ENCODE results near the gene ZBED1. TPM values are rescaled to one million over a fixed set of nuclear protein-coding genes. Genes with fewer than 3 reads are reported as not detected.

Gene ZBED1
- total RNA-seq, 2 donors from 2014 or later = 39.7 to 54.5 TPM

DNA sequence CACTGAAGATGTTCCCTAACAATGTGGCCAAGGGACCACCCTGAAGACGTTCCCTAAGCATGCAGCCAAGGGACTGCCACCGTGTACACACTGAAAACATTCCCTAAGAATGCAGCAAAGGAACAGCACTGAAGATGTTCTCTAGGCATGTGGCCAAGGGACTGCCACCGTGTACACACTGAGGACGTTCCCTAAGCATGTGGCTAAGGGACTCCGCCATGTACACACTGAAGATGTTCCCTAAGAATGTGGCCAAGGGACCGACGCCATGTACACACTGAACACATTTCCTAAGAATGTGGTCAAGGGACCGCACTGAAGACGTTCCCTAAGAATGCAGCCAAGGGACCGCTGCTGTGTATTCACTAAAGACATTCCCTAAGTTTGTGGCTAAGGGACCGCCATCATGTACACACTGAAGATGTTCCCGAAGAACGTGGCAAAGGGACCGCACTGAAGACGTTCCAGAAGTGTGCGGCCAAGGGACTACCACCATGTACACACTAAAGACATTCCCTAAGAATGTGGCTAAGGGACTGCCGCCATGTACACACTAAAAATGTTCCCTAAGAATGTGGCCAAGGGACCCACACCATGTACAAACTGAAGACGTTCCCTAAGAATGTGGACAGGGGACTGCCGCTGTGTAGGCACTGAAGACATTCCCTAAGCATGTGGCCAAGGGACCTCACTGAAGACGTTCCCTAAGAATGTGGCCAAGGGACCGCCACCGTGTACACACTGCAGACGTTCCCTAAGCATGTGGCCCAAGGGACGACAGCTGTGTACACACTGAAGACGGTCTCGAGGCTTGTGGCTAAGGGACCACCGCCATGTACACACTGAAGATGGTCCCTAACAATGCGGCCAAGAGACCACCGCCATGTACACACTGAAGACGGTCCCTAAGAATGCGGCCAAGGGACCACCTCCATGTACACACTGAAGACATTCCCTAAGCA lies 54.8 kb downstream of the ZBED1 start:
- Histone ChIP-seq H3K4me1 (ENCODE audit: control insufficient read depth in 1 of 2, low read depth in 2 of 2) (no peaks in the 10 kb centered on the region), H3K27ac (no peak overlapping the region), H3K9me3 (no peaks in the 10 kb centered on the region), H3K27me3 (replicated peaks; ENCODE audit: insufficient read depth) (no peaks in the 10 kb centered on the region), H3K36me3 (peaks cover 4% of the 10 kb centered on the region), H3K4me3 (no peak overlapping the region)
- TF ChIP-seq, protein P1, sequence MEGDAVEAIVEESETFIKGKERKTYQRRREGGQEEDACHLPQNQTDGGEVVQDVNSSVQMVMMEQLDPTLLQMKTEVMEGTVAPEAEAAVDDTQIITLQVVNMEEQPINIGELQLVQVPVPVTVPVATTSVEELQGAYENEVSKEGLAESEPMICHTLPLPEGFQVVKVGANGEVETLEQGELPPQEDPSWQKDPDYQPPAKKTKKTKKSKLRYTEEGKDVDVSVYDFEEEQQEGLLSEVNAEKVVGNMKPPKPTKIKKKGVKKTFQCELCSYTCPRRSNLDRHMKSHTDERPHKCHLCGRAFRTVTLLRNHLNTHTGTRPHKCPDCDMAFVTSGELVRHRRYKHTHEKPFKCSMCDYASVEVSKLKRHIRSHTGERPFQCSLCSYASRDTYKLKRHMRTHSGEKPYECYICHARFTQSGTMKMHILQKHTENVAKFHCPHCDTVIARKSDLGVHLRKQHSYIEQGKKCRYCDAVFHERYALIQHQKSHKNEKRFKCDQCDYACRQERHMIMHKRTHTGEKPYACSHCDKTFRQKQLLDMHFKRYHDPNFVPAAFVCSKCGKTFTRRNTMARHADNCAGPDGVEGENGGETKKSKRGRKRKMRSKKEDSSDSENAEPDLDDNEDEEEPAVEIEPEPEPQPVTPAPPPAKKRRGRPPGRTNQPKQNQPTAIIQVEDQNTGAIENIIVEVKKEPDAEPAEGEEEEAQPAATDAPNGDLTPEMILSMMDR (IDR thresholded peaks at IDR 0.05) = no peak
- DNase-seq (ENCODE audit: low spot score) = no peak
- no peak for ATAC-seq (ENCODE audit: insufficient number of reproducible peaks, low FRiP score, low read depth)

DNA sequence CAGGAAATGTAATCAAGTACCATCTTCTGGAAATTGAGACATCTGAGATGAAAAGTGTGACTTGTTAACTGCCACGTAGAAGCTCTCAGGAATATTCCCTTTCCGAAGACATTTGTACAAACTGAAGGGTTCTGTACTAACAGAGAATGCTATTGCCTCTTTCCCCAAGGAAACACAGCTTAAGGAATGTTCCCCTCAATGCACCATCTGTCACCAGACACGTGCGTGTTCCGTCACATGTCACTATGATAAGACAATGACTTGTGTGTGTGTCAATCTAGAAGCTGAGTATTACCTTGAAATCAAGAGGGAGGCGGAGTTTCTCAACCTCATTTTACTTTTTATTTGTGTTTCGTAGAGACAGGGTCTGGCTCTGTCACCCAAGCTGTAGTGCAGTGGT lies 58.1 kb downstream of the ZBED1 start:
- TF ChIP-seq, protein P1 (IDR thresholded peaks at IDR 0.05) = no peak
- H3K9me3 ChIP-seq = no peaks in the 10 kb centered on the region
- H3K27ac ChIP-seq = no peak overlapping the region
- no peak overlapping the region for H3K4me3 ChIP-seq
- H3K4me1 ChIP-seq (ENCODE audit: control insufficient read depth in 1 of 2, low read depth in 2 of 2) = no peaks in the 10 kb centered on the region
- peaks cover 6% of the 10 kb centered on the region for H3K36me3 ChIP-seq
- no peak for ATAC-seq (ENCODE audit: insufficient number of reproducible peaks, low FRiP score, low read depth)
- no peaks in the 10 kb centered on the region for H3K27me3 ChIP-seq (replicated peaks; ENCODE audit: insufficient read depth)
- no peak for DNase-seq (ENCODE audit: low spot score)

DNA sequence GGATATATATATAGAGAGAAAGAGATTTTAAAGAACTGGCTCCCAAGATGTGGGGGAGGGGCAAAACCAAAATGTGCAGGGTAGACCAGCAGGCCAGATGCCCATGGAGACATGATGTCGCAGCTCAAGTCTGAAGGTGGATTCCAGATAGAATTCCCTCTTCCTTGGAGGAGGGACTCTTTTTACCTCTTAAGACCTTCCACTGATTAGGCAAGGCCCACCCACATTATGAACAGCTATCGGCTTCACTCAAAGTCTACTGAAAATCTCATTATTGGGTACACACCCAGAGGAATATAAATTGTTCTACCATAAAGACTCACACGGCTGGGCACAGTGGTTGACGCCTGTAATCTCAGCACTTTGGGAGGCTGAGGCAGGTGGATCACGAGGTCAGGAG lies 59.3 kb downstream of the ZBED1 start:
- H3K4me1 ChIP-seq (ENCODE audit: control insufficient read depth in 1 of 2, low read depth in 2 of 2) = no peaks in the 10 kb centered on the region
- H3K4me3 ChIP-seq = no peak overlapping the region
- H3K36me3 ChIP-seq = peaks cover 3% of the 10 kb centered on the region
- no peaks in the 10 kb centered on the region for H3K9me3 ChIP-seq
- no peaks in the 10 kb centered on the region for H3K27me3 ChIP-seq (replicated peaks; ENCODE audit: insufficient read depth)
- H3K27ac ChIP-seq = no peak overlapping the region
- TF ChIP-seq, protein P1 (IDR thresholded peaks at IDR 0.05) = no peak
- DNase-seq (ENCODE audit: low spot score) (no peak), ATAC-seq (ENCODE audit: insufficient number of reproducible peaks, low FRiP score, low read depth) (no peak)

DNA sequence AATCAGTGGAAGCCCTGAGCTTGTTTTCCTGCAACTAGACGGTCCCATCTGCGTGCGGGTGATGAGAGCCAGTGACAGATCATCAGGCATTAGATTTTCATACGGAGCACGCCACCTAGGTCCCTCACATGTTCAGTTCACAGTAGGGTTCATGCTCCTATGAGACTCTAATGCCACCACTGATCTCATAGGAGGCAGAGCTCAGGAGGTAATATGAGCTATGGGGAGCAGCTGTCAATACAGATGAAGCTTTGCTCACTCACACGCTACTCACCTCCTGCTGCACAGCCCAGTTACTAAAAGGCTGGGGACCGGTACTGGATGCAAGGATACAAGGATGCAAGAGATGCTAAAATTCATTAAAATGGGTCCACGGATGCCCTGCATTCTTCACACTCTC lies 61.2 kb downstream of the ZBED1 start:
- Histone ChIP-seq H3K27ac (no peak overlapping the region), H3K36me3 (peaks cover 3% of the 10 kb centered on the region), H3K9me3 (no peaks in the 10 kb centered on the region), H3K27me3 (replicated peaks; ENCODE audit: insufficient read depth) (no peaks in the 10 kb centered on the region), H3K4me1 (ENCODE audit: control insufficient read depth in 1 of 2, low read depth in 2 of 2) (no peaks in the 10 kb centered on the region), H3K4me3 (no peak overlapping the region)
- TF ChIP-seq, protein P1 (IDR thresholded peaks at IDR 0.05) = no peak
- ATAC-seq (ENCODE audit: insufficient number of reproducible peaks, low FRiP score, low read depth) (no peak), DNase-seq (ENCODE audit: low spot score) (no peak)

Other genes starting within 250 kb of the ZBED1 start
- 10 to 100 TPM; 14.9 to 16.8 TPM for gene DHRSX, start within 50 bp of the ZBED1 start, total RNA-seq
- gene CD99, start 190.3 kb upstream of the ZBED1 start, total RNA-seq = 100 to 1,000 TPM; 490 to 527 TPM